Cardiac septum (tissue), 1 donor: Measurements from ENCODE around the gene NRN1. TPM values are rescaled to one million over a fixed set of nuclear protein-coding genes. Genes with fewer than 3 reads are reported as not detected.
A peak's percentile ranks its signal among the peaks of the same experiment; 100 is the strongest.

ENCODE experiments used
- DNase-seq: peaks from one replicate; pipeline ENCODE4 v3.0.0-alpha.2; 2020; ENCODE audit warnings: low spot score
- intact Hi-C: fragments of 100-400 bp; cut with DNase I; formaldehyde crosslinking; loops from one replicate; pipeline ENCODE4 v1.14.0; 2022
- total RNA-seq: library from RNA; stranded (reverse); fragmentation: NEBNext Ultra II Directional; extraction: Animal tissue kit (Norgen Biotek cat#: 25700); gene quantifications from one replicate; pipeline ENCODE4 v1.2.1, GENCODE V29; 2021
- donor health status: DM: no; HTN: no; CAD: no.

The NRN1 gene
- total RNA-seq, 1 donor from 2014 or later = 10.4 TPM

DNA sequence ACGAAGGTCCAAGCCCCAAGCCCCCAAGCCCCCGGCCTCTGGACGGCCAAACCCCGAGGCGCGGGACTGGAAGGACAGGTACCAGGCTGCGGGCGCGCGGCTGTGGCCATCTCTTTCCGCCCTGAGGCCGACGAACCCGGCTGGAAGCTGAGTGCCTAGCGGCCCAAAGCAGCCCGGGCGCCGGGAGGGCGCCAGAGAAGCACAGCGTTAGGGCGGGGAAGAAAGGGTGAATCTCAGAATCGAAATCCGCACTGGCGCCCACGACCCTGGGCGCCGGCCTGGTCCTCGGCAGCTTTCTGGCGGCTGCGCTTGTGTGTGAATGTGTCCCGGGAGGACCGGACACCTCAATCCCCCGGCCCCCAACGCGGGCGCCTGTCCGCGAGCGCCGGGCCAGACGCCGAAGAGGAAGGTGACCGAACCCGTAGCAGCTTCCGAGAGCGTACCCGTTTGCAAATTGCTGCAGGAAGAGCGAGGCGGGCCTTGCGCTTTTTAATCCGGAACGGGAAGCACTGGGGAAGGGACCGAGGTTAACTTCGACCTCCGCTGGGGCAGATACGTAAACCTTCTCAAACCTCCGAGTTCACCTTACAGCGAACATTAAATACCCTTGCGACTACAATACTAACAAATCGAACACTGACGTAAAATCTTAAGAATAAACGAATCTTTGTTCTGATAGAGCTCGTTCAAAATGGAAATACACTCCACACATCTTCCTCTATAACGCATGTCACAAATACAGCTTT lies 2.9 kb downstream of the NRN1 start:
- intact Hi-C loops = no loop called here
- peak; percentile 87 for DNase-seq

DNA sequence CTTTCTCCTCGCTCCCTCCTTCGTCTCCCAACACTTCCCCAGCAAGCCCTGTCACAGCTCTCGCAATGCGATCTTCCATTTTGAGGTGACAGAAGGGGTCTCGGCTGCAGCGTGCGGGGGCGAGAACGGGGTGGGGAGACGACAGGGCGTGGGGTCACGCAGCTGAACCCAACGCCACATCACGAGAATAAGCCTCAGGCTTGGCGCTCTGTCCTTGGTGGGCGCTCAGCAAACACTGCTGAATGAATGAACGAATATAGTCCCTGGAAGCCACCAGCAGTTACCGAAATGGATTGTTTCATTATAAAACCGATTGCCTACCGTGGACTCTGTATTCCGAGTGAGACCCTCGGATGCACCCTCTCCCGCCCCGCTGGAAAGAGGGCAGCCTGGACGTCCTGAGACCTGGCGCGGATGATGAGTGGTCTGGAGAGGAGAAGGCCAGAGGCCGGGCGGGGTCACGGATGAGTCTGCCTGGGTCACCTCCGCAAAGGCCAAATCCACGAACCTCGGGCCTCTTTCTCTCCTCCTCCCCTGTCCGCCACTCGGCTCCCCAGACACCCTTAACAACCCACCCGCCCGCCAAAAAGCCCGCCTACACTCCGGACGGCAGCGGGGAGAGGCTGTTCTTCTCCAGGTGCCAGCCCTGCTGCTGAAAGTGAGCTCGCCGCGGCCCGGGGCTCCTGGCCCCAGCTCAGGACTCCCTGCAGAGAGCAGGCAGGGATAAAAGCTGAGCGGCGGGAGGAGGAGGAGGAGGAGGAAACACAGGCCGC lies 3.7 kb downstream of the NRN1 start:
- DNase-seq = no peak
- intact Hi-C loops = no loop called here

GRCh38 chr6:6002005-6002847 lies 4.5 kb downstream of the NRN1 start:
- intact Hi-C loops = no loop called here
- no peak for DNase-seq

- no peak for DNase-seq
- intact Hi-C loops = no loop called here
These were observed 5.3 kb downstream of the NRN1 start for GRCh38 chr6:6001443-6001842.

GRCh38 chr6:5999688-6000608 lies 6.8 kb downstream of the NRN1 start:
- intact Hi-C loops = no loop called here

GRCh38 chr6:5998711-5999687 lies 7.7 kb downstream of the NRN1 start:
- intact Hi-C loops = no loop called here
- DNase-seq = no peak

More at GRCh38 chr6:5999688-6000608, 6.8 kb downstream of the NRN1 start:
- no peak for DNase-seq

DNA sequence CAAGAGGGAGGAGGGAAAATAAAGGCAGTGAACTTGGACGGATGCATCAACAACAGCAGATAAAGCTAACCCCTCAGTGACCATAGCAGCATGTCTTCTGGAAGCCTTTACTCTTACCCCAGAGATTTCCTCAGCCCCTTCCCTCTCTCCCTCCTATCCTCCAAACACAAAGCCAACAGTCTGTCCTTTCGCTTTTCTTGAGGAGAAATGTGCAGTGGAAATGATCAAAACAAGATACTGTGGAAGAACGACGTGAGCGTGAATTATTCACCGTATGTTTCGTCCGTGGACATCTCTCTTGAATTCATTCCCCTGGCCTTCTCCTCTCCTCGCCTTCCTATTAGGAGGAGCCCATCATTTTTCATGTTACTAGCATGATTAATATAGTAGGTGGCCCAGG lies 8.5 kb downstream of the NRN1 start:
- DNase-seq = no peak

GRCh38 chr6:5997420-5997987 lies 9.2 kb downstream of the NRN1 start:
- peak; percentile 80 for DNase-seq
- intact Hi-C loops = no loop called here

More for the DNA sequence above, 8.5 kb downstream of the NRN1 start:
- intact Hi-C loops = no loop called here

GRCh38 chr6:5996714-5997419 lies 9.9 kb downstream of the NRN1 start:
- intact Hi-C loops = no loop called here
- no peak for DNase-seq

GRCh38 chr6:5995949-5996713 lies 10.6 kb downstream of the NRN1 start:
- peak; percentile 86 for DNase-seq
- intact Hi-C loops = no loop called here

- DNase-seq = no peak
- intact Hi-C loops = no loop called here
These were observed 11.1 kb downstream of the NRN1 start for GRCh38 chr6:5995658-5995948.

GRCh38 chr6:5994999-5995657 lies 11.6 kb downstream of the NRN1 start:
- intact Hi-C loops = no loop called here
- DNase-seq = no peak

- intact Hi-C loops = no loop called here
- DNase-seq = no peak
These were observed 12.3 kb downstream of the NRN1 start for GRCh38 chr6:5994234-5994998.

DNA sequence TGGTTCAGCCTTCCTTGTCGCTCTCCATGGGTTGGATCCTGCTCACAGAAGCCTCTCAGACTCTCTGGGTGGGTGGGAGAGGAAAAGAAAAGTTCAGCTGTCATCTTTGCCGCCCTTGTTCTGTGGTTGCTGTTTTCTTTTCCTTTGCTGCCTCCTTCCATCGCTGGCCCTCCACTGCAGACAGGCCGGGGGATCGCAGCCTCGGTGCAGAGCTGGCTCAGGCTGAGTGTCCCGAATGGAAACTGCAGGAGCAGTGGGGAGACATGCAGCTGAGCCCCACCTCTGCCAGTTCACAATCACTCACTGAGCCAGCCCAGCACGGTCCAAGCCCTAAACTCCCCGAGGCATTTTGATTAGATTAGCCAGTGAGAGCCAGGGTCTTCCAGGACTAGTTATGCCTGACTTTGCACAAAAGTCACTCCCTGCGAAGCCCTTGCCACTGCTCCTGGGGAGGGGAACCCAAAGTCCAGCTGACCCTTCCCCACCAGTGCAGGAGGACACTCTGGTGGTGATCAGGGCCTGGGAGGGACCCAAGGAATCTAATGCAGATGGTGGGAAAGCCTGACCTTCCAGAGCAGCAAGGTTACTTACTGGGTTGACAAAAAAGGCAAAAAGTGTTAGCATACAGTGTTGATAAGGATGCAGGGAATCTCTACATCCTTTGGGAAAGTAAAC lies 14.0 kb downstream of the NRN1 start:
- intact Hi-C loops = no loop called here
- no peak for DNase-seq

- intact Hi-C loops = no loop called here
These were observed 15.9 kb downstream of the NRN1 start for GRCh38 chr6:5990786-5991185.

More at GRCh38 chr6:5990786-5991185, 15.9 kb downstream of the NRN1 start:
- DNase-seq = no peak
